ENCODE results near the gene UGT2B7.

UGT2B7 gene

DNA sequence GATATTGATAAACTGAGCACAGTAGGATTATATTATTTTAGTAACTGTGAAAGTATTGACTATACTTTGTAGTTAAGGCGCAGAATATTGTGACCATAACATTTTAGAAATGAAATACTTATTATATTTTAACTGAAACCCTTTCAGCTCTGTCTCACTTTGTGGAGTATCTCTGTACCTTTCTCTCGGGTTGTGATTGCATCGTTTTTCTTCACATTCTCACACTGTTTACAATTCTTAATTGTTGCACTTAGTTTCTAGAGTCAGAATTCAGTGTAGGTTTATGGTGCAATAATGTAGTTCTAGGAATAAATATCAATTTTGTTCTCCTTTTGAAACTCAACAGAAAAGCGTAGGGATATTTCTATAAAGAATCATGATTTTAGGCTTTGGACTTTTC, 57.7 kb downstream of the UGT2B7 start:
- TF ChIP-seq, protein P1, sequence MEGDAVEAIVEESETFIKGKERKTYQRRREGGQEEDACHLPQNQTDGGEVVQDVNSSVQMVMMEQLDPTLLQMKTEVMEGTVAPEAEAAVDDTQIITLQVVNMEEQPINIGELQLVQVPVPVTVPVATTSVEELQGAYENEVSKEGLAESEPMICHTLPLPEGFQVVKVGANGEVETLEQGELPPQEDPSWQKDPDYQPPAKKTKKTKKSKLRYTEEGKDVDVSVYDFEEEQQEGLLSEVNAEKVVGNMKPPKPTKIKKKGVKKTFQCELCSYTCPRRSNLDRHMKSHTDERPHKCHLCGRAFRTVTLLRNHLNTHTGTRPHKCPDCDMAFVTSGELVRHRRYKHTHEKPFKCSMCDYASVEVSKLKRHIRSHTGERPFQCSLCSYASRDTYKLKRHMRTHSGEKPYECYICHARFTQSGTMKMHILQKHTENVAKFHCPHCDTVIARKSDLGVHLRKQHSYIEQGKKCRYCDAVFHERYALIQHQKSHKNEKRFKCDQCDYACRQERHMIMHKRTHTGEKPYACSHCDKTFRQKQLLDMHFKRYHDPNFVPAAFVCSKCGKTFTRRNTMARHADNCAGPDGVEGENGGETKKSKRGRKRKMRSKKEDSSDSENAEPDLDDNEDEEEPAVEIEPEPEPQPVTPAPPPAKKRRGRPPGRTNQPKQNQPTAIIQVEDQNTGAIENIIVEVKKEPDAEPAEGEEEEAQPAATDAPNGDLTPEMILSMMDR (IDR thresholded peaks at IDR 0.05; ENCODE audit: insufficient read depth, low read length, poor library complexity, severe bottlenecking), result no peak
- DNase-seq (ENCODE audit: extremely low read depth, insufficient read length), result no peak
- H3K27me3 ChIP-seq (replicated peaks; ENCODE audit: control insufficient read depth, insufficient read depth, low read length), result no peaks in the 10 kb centered on the region
- no peak overlapping the region for H3K4me3 ChIP-seq (replicated peaks; ENCODE audit: low read depth, low read length)
- no peaks in the 10 kb centered on the region for H3K36me3 ChIP-seq (ENCODE audit: control insufficient read depth, insufficient read depth, low read length)

DNA sequence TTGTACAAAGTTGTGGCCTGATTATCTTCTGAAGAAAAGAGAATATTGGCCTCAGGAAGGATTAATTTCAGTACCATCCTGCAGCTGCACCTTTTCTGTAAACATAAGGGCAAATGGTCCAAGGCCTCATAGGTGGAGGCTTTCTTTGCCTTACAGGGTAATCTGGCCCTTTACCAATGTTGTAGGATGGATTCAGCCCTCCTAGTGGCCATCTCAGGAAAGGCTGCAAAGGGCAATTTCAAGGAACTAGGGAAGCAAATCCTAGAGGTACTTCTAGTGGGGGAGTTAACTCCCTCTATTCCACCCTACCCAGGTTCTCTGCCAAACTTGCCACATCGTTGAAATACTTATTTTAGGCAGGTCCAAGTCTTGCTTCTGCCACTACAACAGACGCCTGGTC, 60.6 kb downstream of the UGT2B7 start:
- DNase-seq (ENCODE audit: extremely low read depth, insufficient read length), result no peak
- Histone ChIP-seq H3K27me3 (replicated peaks; ENCODE audit: control insufficient read depth, insufficient read depth, low read length) (no peaks in the 10 kb centered on the region), H3K36me3 (ENCODE audit: control insufficient read depth, insufficient read depth, low read length) (no peaks in the 10 kb centered on the region), H3K4me3 (replicated peaks; ENCODE audit: low read depth, low read length) (no peak overlapping the region)
- TF ChIP-seq, protein P1 (IDR thresholded peaks at IDR 0.05; ENCODE audit: insufficient read depth, low read length, poor library complexity, severe bottlenecking), result peak; percentile 40

Data from GM06990 (cell line).